ENCODE data around the gene SRR.
A peak's percentile ranks its signal among the peaks of the same experiment; 100 is the strongest.
"Not testable (repeated sequence)": the region's sequence is repeated elsewhere in the genome, so short reads cannot be mapped to it uniquely, and the experiment has no call there.

The SRR gene, protein sequence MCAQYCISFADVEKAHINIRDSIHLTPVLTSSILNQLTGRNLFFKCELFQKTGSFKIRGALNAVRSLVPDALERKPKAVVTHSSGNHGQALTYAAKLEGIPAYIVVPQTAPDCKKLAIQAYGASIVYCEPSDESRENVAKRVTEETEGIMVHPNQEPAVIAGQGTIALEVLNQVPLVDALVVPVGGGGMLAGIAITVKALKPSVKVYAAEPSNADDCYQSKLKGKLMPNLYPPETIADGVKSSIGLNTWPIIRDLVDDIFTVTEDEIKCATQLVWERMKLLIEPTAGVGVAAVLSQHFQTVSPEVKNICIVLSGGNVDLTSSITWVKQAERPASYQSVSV

GRCh38 chr17:2303204-2304188, at the start of gene SRR, which contains the start of gene SMG6:
Gene SRR, plus strand, starts transcription at chr17:2303950. Its CDS starts 11,611 bp downstream, at chr17:2315561.
Gene SMG6, minus strand, starts transcription at chr17:2303785. Its CDS starts 65 bp downstream, at chr17:2303720.
- peak; percentile 94 for DNase-seq (ENCODE audit: low spot score)

DNA sequence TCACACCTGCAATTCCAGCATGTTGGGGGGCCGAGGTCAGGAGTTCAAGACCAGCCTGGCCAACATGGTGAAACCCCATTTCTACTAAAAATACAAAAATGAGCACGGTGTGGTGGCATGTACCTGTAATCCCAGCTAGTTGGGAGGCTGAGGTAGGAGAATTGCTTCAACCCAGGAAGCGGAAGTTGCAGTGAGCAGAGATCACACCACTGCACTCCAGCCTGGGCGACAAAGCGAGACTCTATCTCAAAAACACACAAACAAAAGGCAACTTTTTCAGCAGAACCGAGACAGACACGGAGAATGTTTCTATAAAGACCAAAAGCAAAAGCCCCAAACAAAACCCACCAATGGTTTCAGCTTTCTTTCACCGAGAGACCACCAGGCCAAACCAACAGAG, 44.9 kb upstream of the SRR start:
- not testable (repeated sequence) for DNase-seq (ENCODE audit: low spot score)

GRCh38 chr17:2259769-2260536, 43.8 kb upstream of the SRR start:
- DNase-seq (ENCODE audit: low spot score) = no peak

DNA sequence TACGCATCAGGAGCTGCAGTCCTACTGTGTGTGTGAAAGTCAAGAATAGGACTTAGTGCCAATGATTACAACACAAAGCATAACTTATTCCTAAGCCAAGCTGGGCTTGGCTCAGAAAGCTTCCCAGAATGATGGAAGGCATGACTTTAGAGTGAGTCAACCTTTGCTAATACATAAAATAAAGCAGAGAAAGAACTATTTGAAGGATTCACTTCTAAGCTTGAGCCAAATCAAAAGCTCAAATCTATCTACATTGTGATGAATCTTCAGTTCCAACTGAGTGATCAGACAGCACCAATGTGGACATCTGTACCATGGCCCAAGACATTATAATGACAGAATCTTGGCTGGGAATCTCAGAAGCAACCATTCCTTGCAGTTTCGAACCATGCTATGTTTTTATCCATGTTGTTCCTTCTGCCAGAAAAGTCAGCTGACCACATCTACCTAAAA, 41.6 kb upstream of the SRR start:
- no peak for DNase-seq (ENCODE audit: low spot score)

GRCh38 chr17:2263183-2264066, 40.3 kb upstream of the SRR start:
- no peak for DNase-seq (ENCODE audit: low spot score)

GRCh38 chr17:2264067-2264860, 39.5 kb upstream of the SRR start:
- no peak for DNase-seq (ENCODE audit: low spot score)

DNA sequence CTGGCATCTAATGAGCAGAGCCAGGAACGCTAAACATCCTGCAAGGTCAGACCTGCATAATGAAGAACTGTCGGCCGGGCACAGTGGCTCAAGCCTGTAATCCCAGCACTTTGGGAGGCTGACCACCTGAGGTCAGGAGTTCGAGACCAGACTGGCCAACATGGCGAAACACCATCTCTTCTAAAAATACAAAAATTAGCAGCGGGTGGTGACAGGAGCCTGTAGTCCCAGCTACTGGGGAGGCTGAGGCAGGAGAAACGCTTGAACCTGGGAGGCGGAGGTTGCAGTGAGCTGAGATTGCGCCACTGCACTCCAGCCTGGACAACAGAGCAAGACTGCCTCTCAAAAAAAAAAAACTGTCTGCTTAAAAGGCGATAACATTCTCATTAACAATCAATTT, 38.6 kb upstream of the SRR start:
- DNase-seq (ENCODE audit: low spot score) = not testable (repeated sequence)

DNA sequence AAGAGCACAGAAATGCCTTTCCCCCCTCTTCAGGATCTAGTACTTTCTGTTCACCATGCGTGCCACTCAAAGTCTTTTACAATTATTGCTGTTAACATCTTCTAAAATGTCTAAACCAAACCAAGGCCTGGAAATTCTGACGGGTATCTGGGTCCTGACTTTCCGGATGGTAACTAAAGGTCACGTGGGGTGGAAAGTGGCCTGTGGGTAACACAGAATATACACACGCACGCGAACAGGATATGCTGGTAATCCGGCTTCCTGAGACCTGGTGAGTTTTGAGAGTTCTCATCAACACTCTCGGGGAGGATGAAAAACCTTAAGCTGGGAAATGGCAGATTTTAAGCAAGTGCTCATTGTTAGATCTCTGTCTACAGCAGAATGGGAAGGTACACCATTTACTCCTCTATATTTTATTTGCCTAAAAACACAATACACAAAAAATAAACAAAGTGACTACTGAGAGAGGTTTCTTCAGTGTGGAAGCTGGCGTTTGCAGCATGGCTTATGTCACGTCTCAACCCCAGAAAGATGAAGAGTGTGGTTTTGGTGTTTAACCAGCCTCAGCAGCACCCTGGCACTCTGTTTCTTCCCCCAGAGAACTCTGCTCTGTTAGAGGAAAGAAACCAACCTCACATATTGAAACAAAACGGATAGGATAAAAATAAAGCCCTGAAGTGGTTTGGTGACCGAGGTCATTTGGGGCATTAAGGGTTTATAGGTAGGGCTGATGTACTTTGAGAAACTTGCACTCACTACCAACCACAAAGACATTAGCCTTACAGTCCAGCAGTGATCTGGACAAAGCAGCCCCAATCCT, 37.5 kb upstream of the SRR start:
- DNase-seq (ENCODE audit: low spot score) = no peak

DNA sequence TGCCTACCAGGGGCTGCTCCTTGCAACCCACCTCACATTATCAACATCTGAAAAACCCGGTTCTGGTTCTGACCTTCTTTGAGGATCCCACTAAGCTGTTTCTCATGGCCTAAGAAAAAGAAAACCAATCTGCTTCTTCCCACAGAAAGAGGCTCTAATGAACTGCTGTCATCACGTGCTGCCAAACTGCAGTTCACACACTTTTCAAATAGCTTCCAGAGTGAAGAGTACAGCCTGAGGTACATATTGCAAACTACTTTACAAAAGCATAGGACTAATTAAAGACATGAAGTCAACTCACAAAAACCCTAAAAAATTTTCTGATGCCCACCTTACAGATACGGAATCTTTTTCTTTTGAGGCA, 36.9 kb upstream of the SRR start:
- no peak for DNase-seq (ENCODE audit: low spot score)

GRCh38 chr17:2267354-2267753, 36.4 kb upstream of the SRR start:
- DNase-seq (ENCODE audit: low spot score) = no peak

GRCh38 chr17:2271985-2272702, 31.6 kb upstream of the SRR start:
- DNase-seq (ENCODE audit: low spot score) = no peak

DNA sequence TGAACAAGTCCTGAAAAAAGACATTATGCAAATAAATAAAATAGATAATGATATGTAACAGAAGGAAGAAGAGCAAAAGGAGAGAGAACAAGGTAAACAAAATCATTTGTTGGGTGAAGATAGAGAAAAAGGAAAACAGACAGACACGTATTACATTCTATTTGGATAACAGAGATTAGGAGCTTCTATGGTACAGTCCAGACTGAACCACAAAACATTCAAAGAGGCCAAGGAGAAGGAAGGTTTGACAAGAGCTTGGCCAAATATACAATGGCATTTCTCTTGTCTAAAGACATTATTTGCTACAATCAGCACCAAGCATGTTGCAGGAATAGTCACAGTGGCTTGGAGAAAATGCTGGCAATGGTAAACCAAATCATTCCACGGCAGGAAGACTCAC, 29.3 kb upstream of the SRR start:
- DNase-seq (ENCODE audit: low spot score) = no peak

- DNase-seq (ENCODE audit: low spot score) = no peak
These were observed 28.0 kb upstream of the SRR start for GRCh38 chr17:2275722-2276121.

DNA sequence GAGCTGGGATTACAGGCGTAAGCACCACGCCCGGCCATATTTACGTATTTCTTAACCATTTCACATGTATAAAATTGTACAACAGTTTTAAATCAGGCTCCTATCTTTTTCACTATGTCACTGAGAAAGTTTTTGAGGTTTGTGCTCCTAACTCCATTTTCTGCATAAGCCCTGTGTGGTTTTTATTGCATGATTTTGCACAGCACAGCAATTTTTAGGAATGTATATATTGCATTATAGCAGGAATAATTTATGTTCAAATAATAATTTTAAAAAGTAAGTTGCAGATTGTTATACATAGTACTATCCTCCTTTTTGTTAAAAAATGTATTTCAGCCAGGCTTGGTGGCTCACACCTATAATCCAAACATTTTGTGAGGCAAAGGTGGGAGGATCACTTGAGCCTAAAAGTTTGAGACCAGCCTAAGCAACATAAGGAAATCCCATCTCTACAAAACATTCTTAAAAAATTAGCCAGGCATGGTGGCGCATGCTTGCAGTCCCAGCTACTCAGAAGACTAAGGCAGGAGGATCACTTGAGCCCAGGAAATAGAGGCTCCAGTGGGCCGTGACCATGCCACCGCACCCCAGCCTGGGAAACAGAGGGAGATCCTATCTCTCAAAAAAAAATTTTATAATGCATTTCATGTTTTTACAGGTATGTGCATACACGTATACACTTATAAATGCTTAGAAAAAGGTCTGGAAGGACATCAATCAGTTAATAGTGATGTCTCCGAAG, 26.1 kb upstream of the SRR start:
- DNase-seq (ENCODE audit: low spot score) = no peak

DNA sequence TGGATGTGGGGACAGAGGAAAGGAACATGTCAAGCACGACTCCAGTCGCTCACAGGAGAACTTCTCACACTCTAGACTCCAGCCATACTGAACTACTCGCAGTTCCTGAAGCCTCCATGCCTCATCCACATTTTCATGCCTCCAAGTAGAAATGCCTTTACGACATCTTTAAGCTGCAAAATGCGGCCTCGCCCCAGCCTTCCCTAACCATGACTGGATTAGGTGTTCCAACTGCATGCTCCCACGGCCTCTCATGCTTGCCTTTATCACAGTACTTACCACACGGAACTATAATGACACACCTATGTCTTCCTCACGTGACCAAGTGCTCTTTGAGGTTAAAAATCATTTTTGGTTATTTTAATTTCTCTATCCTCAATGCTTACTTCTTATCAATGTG, 24.0 kb upstream of the SRR start:
- no peak for DNase-seq (ENCODE audit: low spot score)

DNA sequence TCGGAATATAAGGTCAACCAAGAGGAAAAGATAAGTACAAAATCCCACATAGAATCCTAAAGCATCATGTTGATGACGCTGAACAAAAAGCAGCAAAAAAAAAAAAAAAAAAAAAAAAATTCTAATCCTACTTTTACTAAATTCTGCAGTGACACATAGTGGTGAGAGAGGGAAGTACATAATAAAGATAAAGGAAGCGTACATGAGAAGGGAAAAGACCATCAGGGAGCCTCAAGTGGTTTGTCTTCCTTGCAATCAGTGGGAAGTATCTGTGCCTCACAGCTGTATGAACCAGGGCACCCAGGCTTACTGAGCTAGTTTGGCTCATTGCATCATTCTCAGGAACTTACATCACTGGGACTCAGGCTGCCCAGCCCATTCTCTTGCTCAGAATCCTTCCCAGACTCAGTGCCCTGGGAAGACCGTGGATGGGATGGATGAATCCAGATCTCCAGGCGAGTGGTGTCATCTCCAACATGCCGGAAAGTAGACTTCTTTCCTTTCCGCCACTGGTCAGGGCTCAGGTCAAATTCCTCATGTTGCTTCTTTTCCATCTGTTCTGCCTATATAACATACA, 21.4 kb upstream of the SRR start:
- peak; percentile 38 for DNase-seq (ENCODE audit: low spot score)

GRCh38 chr17:2283302-2283701, 20.4 kb upstream of the SRR start:
- DNase-seq (ENCODE audit: low spot score) = no peak
